Right cardiac atrium (tissue), 5 donors: ENCODE data around the gene PARP16. TPM values are rescaled to one million over a fixed set of nuclear protein-coding genes. Genes with fewer than 3 reads are reported as not detected.
A peak's percentile ranks its signal among the peaks of the same experiment; 100 is the strongest.
"Not testable (repeated sequence)": the region's sequence is repeated elsewhere in the genome, so short reads cannot be mapped to it uniquely, and the experiment has no call there.

Experiments used
- ATAC-seq, 2 donors: fragments of 200-7000 bp; cut with Tn5 transposase; one replicate each; pipeline versions ENCODE4 v1.8.0 to v1.9.1; 2020; ENCODE audit warnings: moderate library complexity in 2 of 2, mild to moderate bottlenecking in 1 of 2
- DNase-seq, 3 donors: peaks; one replicate each; pipeline ENCODE4 v3.0.0-alpha.2; 2020
- H3K27ac ChIP-seq: one replicate; pipeline ENCODE4 v1.5.1; 2013; ENCODE audit warnings: mild to moderate bottlenecking, low read length, control low read depth, moderate library complexity
- H3K27me3 ChIP-seq: one replicate; pipeline ENCODE4 v1.6.1; 2013; ENCODE audit not compliant: control insufficient read depth, insufficient read depth
- H3K4me1 ChIP-seq: one replicate; pipeline ENCODE4 v1.6.1; 2013; ENCODE audit warnings: low read length; ENCODE audit not compliant: control insufficient read depth, insufficient read depth
- H3K4me3 ChIP-seq: one replicate; pipeline ENCODE4 v1.5.1; 2013; ENCODE audit warnings: low read length, control low read depth
- H3K9me3 ChIP-seq: one replicate; pipeline ENCODE4 v1.6.1; 2013; ENCODE audit warnings: low read length; ENCODE audit not compliant: control insufficient read depth
- WGBS: extraction: QIAGEN DNeasy Blood & Tissue Kit; methylation state at CpG from one replicate; pipeline ENCODE4 v1.1.7; 2013; 5-methylcytosine and 5-hydroxymethylcytosine counted together
- intact Hi-C, 4 donors: fragments of 100-400 bp; cut with DNase I; formaldehyde crosslinking; loops; one replicate each; pipeline versions ENCODE4 v1.11.0 to v1.14.0; 2022 to 2023
- polyA plus RNA-seq: library from polyadenylated mRNA; stranded (reverse); fragments of 200-250 nt; gene quantifications from one replicate; pipeline ENCODE4 v1.2.3, GENCODE V29; 2013
- total RNA-seq, 4 donors: library from RNA; stranded (reverse); fragmentation: NEBNext Ultra II Directional; extraction: Animal tissue kit (Norgen Biotek cat#: 25700); gene quantifications; one replicate each; pipeline ENCODE4 v1.2.1, GENCODE V29; 2021
- donor health status: healthy with polysubstance abuse.
- donor health status: DM: no; HTN: yes; CAD: no.
- donor health status: DM: no; HTN: no; CAD: no.
- donor health status: DM: no; HTN: yes; CAD: no; lungs with severe emphysema.
- donor health status: DM: yes; HTN: yes; CAD: no.

Gene PARP16
- total and polyA plus RNA-seq, 5 donors = 4.3 to 6.1 (median 5.2) TPM

DNA sequence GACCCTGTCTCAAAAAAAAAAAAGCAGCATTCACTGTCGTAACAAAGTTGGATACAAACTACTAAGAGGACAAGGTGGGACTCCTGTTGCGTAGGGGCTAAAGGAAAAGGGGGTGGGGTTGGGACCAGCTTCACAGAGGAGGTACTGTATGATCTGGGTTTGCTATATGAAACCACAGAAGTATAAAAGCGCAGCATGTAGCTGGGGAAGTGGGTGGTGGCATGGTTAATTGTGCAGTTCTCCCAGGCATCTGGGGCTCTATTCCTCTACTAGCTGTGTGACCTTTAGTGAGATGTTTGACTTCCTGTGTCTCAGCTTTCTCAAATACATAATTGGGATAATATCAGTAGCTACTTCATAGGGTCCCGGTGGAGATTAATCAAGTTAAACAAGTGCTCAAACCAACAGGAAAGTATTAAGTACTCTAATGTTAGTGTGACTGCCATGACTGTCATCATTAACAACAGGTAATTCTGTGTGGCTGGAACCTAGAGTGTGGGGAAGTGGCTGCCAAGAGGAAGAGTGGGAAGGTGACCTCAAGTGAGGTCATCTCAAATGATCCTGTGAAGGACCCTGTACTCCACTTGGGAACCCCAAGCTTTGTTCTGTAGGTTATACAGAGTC is 11.5 kb downstream of the PARP16 start:
- no peaks in the 10 kb centered on the region for H3K27me3 ChIP-seq
- ATAC-seq = no peak
- intact Hi-C loops = loop anchor here in 1 of 4 donors (10.0 kb wide), 1 partner anchor 80 kb away; no protein-coding TSS in a partner anchor

DNA sequence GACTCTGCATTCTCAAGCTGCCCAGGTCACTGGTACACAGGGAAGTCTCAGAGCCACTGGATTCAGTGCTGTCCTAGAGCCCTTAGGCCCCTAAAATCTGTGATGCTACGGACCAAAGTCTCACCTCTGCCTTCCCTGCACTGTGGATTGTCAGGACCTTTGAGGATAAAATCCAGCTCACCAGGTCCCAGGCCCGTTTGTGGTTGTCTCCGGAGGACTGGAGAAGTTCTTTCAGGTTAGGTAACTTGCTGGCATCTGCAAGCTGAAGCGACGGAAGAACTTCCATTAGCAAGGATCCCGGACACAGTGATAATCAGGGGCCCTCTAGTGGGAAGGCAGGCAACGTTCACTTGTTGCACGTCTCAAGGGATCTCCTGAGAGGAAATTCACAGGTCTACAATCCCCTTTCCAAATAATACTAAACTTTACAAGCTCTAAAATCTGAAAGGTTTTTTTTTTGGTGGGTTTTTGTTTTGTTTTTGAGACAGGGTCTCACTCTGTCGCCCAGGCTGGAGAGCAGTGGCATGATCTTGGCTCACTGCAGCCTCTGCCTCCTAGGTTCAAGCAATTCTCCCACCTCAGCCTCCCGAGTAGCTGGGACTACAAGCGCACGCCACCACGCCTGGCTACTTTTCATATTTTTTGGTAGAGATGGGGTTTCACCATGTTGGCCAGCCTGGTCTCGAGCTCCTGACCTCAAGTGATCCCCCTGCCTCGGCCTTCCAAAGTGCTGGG is 15.7 kb downstream of the PARP16 start:
- not testable (repeated sequence) for H3K27ac ChIP-seq, H3K9me3 ChIP-seq, H3K4me3 ChIP-seq, H3K4me1 ChIP-seq, H3K27me3 ChIP-seq
- intact Hi-C loops = loop anchor here in 3 of 4 donors (5.0 to 10.0 kb wide), 2 partner anchors 76 to 84 kb away; partner anchors contain the start of gene CLPX (in 2 of the 3)
- WGBS = 48% methylated on average over 15 of the region's 15 CpGs
- ATAC-seq (peak; percentile 85 to 89), DNase-seq (peak; percentile 62 to 82 (median 75))

More for the DNA sequence above, 11.5 kb downstream of the PARP16 start:
- H3K27ac ChIP-seq = no peak overlapping the region
- no peak overlapping the region for H3K4me3 ChIP-seq
- H3K9me3 ChIP-seq = no peaks in the 10 kb centered on the region
- DNase-seq = no peak
- peaks cover 7% of the 10 kb centered on the region for H3K4me1 ChIP-seq
- WGBS = 74% methylated on average over 4 of the region's 4 CpGs

DNA sequence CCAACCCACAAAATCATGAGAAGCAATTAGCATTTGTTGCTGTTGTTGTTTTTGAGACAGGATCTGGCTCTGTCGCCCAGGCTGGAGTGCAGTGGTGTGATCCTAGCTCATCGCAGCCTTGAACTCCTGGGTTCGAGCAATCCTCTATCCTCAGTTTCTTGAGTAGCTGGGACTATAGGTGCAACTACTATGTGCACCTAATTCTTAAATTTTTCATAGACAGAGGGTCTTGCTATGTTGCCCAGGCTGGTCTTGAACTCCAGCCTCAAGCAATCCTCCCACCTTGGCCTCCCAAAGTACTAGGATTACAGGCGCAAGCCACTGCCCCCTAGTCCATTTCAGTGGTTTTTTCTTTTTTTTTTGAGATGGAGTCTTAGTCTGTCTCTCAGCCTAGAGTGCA is 18.3 kb downstream of the PARP16 start:
- no peaks in the 10 kb centered on the region for H3K9me3 ChIP-seq
- no peak for DNase-seq
- intact Hi-C loops = no loop called here
- H3K27ac ChIP-seq = no peak overlapping the region
- H3K4me3 ChIP-seq = no peak overlapping the region
- H3K4me1 ChIP-seq = peaks cover 6% of the 10 kb centered on the region
- H3K27me3 ChIP-seq = no peaks in the 10 kb centered on the region
- 96% methylated on average over 4 of the region's 4 CpGs for WGBS
- no peak for ATAC-seq

DNA sequence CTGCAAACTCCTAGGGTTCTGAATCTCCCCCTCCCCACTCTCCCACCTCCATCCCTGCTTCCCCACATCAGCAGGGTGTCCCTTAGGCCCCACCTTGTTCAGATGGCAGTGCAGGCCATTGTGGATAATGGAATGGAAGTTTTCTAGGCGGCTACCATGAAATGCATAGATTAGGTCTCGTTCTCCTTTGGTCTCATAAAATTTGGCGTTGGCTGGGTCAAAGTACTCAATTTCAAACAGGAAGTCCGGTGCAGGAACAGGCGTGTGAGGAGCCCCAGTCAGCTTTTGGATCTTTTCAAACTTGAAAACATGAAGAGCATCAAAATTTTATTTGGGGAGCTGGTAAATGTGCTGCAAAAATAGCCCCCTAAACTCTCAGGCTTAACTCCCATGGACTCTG is 20.2 kb downstream of the PARP16 start:
- H3K9me3 ChIP-seq = no peaks in the 10 kb centered on the region
- no peak overlapping the region for H3K4me3 ChIP-seq
- no peaks in the 10 kb centered on the region for H3K27me3 ChIP-seq
- DNase-seq (no peak), ATAC-seq (no peak)
- intact Hi-C loops = no loop called here
- peaks cover 4% of the 10 kb centered on the region for H3K4me1 ChIP-seq
- WGBS = 90% methylated on average over 5 of the region's 5 CpGs
- no peak overlapping the region for H3K27ac ChIP-seq

DNA sequence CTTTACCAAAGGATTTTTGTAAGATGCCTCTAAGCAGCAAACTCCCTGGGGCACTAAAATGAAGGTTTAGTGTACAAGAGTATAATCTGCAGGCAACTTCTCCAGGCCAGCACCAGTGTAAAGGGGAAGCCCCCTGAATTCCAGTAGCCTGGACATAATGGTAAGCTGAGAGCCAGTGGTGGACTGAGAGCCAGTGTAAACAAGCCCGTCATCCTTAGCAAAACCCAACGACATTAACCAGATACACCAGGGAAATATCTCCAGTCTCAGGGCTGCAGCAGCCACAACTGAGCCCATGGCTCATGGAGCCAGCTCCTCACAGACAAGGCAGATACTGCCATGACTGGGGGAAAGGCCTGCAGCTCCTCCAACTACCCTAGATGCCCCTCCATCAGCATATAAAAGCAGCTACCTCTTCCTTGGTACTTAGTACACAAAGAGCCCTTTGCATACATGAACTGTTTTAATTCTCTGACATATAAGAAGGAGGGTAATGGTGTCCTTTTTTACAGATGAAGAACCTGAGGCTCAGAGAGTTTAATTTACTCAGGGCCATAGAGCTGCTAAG is 21.7 kb downstream of the PARP16 start:
- intact Hi-C loops = no loop called here
- H3K4me1 ChIP-seq = peaks cover 2% of the 10 kb centered on the region
- WGBS = 44% methylated on average over 2 of the region's 2 CpGs
- H3K4me3 ChIP-seq = no peak overlapping the region
- DNase-seq (peak in 2 of 3 donors; percentile 23 to 78), ATAC-seq (peak; percentile 83 to 94)
- no peaks in the 10 kb centered on the region for H3K27me3 ChIP-seq
- H3K27ac ChIP-seq = no peak overlapping the region
- H3K9me3 ChIP-seq = no peaks in the 10 kb centered on the region

DNA sequence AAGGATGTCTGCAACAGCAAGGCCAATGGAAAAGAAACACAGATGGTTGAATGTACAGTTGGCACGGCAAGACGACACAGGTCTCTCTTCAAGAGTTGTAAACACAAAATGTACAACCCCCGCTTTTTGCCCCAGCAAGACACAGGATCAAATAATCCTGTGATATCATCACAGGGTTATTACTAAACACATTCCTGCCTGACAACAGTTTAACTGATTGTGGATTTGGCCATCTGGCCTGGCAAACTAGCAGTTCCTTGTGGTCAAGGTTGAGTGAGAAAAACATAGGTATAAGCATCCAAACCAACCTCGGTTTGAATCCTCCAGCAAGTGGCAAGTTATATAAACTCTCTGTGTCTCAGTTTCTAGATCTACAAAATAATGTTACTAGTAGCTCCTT is 23.4 kb downstream of the PARP16 start:
- H3K9me3 ChIP-seq = no peaks in the 10 kb centered on the region
- H3K4me1 ChIP-seq = peaks cover 2% of the 10 kb centered on the region
- H3K27me3 ChIP-seq = no peaks in the 10 kb centered on the region
- H3K4me3 ChIP-seq = no peak overlapping the region
- H3K27ac ChIP-seq = no peak overlapping the region
- DNase-seq (no peak), ATAC-seq (no peak)
- intact Hi-C loops = no loop called here
- WGBS = 93% methylated on average over 4 of the region's 4 CpGs

DNA sequence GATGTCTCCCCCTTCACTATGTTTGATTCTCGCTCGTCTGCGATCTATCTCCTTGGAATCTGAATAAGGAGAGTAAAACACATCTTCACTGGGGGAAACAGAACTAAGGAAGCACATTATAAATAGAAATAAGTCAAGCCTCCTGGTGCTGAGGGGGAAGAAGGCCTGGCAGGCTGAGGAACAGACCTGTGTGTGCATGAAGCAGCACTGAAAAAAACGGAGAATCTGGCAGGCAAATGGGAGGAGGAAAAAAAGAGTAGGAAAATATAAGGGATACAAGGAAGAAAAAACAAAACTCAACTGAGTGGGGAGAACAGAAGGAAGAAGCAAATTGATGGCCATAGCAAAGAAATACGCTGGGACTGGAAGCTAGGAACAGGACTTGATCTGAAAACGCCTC is 25.7 kb downstream of the PARP16 start:
- H3K4me1 ChIP-seq = peaks cover 2% of the 10 kb centered on the region
- intact Hi-C loops = no loop called here
- WGBS = 93% methylated on average over 6 of the region's 6 CpGs
- no peak for DNase-seq
- H3K27me3 ChIP-seq = no peaks in the 10 kb centered on the region
- no peak for ATAC-seq
- no peaks in the 10 kb centered on the region for H3K9me3 ChIP-seq
- H3K4me3 ChIP-seq = no peak overlapping the region
- H3K27ac ChIP-seq = no peak overlapping the region

DNA sequence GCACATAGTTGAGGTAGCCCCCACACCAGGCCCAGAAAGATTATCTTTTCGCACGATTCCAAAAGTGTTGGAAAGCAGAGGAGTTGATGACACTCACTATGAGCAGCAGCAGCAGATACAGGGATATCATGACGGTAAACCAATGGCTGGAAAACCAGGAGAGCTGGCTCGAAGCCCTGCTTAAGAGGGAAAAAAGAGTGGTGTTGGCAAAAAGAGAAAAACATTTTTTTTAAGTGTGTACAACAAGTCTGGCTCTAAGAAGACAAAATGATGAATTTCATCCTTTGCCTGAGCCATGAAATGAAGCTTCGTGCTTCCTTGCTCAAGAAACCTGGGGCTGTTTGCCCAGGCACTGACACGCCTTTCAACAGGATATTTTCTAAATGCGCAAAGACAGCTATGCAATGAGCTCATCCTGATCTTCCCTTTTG is 27.3 kb downstream of the PARP16 start:
- peak; percentile 23 to 72 (median 67) for DNase-seq
- peak; percentile 22 to 28 for ATAC-seq
- Histone ChIP-seq H3K27ac (peak overlapping the region; percentile 82), H3K9me3 (no peaks in the 10 kb centered on the region), H3K4me3 (no peak overlapping the region), H3K4me1 (no peaks in the 10 kb centered on the region), H3K27me3 (no peaks in the 10 kb centered on the region)
- intact Hi-C loops = no loop called here
- whole genome bisulfite sequencing = 70% methylated on average over 7 of the region's 7 CpGs

DNA sequence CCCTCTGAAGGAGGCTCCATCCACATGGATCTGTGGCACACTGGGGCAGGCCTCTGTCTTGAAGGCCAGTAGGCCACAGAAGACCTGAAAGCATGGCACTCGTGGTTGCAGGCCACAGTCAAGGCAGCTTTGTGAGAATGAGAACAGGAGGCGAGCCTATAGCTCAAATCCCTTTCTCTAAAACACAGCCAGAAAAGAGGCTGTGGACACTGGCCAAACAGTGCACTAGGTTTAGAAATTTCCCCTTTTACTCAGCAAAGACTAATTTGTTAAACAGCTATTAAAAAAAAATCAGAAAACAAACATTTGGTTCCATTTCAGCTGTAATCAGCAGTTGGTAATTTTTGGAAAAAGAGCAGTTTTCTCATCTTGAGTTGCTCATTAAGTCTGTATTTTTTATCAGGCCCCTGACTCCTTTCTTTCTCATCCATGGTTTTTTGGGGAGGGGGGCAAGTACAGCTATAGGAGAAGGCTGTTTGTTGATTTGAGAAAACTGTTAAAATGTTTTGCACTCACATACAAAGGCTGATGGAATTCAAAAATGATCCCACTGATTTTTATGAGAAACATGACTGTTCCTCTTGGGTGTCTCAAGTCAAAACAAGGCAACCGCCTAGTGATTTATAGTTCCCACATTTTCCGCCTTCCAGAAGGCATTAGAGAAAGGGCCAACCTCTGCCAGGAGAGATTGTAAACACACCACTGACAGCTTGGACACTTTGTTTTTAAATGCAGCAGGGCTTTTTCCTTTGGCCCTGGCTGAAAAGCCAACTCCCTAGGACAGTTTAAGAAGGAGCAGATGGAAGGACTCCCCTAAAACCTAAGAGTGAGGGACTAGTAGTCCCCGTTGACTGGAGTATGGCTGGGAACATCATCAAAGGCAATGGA is 28.1 kb downstream of the PARP16 start:
- 64% methylated on average over 5 of the region's 5 CpGs for WGBS
- H3K9me3 ChIP-seq = no peaks in the 10 kb centered on the region
- no peaks in the 10 kb centered on the region for H3K4me1 ChIP-seq
- ATAC-seq = peak; percentile 24 to 47
- H3K27me3 ChIP-seq = no peaks in the 10 kb centered on the region
- H3K4me3 ChIP-seq = no peak overlapping the region
- DNase-seq = peak in 1 of 3 donors; percentile 58
- peak overlapping the region; percentile 92 for H3K27ac ChIP-seq
- intact Hi-C loops = no loop called here

DNA sequence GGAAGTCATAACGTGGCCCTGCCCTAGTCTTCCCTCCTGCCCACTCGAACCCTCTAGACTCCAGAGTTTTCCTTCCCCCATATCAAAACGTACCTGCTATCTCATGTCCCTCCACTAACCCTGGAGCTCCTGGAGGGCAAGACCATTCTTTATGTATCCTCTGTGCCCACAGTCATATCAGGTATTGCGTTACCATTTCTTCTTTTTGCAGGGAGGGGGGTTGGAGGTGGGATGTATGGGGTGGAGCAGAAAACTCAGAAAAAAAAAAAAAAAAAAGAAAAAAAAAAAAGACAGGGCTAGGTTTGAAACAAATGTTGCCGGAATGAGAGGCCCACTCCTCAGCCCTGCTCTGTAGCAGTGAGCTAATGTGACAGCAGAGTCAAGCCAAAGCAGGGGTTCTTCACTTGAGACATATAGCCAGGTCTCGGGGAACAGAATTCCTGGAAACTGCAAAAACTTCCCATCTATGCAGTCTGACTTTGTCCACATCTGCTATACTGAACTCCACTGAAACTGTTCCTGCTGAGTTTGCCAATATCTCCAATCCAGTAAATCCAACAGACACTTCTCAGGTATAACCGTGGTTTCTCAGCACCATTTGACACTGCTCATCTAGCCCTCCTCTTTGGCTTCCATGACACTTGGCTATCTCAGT is 31.1 kb downstream of the PARP16 start:
- intact Hi-C loops = no loop called here
- no peaks in the 10 kb centered on the region for H3K27me3 ChIP-seq
- no peaks in the 10 kb centered on the region for H3K9me3 ChIP-seq
- ATAC-seq (no peak), DNase-seq (no peak)
- H3K4me3 ChIP-seq = no peak overlapping the region
- no peaks in the 10 kb centered on the region for H3K4me1 ChIP-seq
- no peak overlapping the region for H3K27ac ChIP-seq
- 90% methylated on average over 7 of the region's 7 CpGs for WGBS
